Measurements from ENCODE around the gene SREK1.

The SREK1 gene

GRCh38 chr5:66139318-66139712 lies 4.8 kb upstream of the SREK1 start:
- TF ChIP-seq TEAD4 (IDR thresholded peaks at IDR 0.05) = no peak
- no peak for TF ChIP-seq CEBPB (IDR thresholded peaks at IDR 0.05)
- TF ChIP-seq, protein P1, sequence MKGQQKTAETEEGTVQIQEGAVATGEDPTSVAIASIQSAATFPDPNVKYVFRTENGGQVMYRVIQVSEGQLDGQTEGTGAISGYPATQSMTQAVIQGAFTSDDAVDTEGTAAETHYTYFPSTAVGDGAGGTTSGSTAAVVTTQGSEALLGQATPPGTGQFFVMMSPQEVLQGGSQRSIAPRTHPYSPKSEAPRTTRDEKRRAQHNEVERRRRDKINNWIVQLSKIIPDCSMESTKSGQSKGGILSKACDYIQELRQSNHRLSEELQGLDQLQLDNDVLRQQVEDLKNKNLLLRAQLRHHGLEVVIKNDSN (IDR thresholded peaks at IDR 0.05) = no peak
- no peak for TF ChIP-seq ZBTB7A (IDR thresholded peaks at IDR 0.05; ENCODE audit: low read depth)
- TF ChIP-seq NFIC (IDR thresholded peaks at IDR 0.05) = no peak
- TF ChIP-seq EGR1 (IDR thresholded peaks at IDR 0.05) = no peak
- TF ChIP-seq EP300 (IDR thresholded peaks at IDR 0.05; ENCODE audit: borderline replicate concordance) = no peak
- no peak for TF ChIP-seq TAF1 (IDR thresholded peaks at IDR 0.05; ENCODE audit: low read depth)
- TF ChIP-seq YY1 (IDR thresholded peaks at IDR 0.05; ENCODE audit: low read depth) = no peak
- no peak for TF ChIP-seq FOXM1 (IDR thresholded peaks at IDR 0.05; ENCODE audit: borderline replicate concordance, low read depth)
- TF ChIP-seq, protein P2, sequence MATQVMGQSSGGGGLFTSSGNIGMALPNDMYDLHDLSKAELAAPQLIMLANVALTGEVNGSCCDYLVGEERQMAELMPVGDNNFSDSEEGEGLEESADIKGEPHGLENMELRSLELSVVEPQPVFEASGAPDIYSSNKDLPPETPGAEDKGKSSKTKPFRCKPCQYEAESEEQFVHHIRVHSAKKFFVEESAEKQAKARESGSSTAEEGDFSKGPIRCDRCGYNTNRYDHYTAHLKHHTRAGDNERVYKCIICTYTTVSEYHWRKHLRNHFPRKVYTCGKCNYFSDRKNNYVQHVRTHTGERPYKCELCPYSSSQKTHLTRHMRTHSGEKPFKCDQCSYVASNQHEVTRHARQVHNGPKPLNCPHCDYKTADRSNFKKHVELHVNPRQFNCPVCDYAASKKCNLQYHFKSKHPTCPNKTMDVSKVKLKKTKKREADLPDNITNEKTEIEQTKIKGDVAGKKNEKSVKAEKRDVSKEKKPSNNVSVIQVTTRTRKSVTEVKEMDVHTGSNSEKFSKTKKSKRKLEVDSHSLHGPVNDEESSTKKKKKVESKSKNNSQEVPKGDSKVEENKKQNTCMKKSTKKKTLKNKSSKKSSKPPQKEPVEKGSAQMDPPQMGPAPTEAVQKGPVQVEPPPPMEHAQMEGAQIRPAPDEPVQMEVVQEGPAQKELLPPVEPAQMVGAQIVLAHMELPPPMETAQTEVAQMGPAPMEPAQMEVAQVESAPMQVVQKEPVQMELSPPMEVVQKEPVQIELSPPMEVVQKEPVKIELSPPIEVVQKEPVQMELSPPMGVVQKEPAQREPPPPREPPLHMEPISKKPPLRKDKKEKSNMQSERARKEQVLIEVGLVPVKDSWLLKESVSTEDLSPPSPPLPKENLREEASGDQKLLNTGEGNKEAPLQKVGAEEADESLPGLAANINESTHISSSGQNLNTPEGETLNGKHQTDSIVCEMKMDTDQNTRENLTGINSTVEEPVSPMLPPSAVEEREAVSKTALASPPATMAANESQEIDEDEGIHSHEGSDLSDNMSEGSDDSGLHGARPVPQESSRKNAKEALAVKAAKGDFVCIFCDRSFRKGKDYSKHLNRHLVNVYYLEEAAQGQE (IDR thresholded peaks at IDR 0.05; ENCODE audit: low read depth) = no peak
- TF ChIP-seq RAD21 (IDR thresholded peaks at IDR 0.05; ENCODE audit: low read depth) = no peak
- no peak for TF ChIP-seq CREB1 (IDR thresholded peaks at IDR 0.05; ENCODE audit: low read depth)
- no peak for TF ChIP-seq TCF12 (IDR thresholded peaks at IDR 0.05; ENCODE audit: low read depth)
- TF ChIP-seq MAX (IDR thresholded peaks at IDR 0.05) = no peak

DNA sequence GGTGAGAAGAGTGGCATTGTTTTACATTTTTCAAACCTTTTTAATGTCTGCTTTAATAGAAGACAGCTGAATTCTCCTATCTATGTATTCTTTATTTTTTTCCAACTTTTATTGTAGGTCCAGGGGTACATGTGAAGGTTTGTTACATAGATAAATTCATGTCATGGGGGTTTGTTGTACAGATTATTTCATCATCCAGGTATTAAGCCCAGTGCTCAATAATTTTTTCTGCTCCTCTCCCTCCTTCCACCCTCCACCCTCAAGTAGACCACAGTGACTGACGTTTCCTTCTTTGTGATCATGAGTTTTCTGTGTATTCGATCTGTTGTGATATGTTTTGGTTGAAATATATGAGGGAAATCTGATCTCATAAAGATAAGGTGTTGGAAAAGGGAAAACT lies 1.7 kb upstream of the SREK1 start:
- no peak for TF ChIP-seq TAF1 (IDR thresholded peaks at IDR 0.05; ENCODE audit: low read depth)
- no peak for TF ChIP-seq YY1 (IDR thresholded peaks at IDR 0.05; ENCODE audit: low read depth)
- TF ChIP-seq TCF12 (IDR thresholded peaks at IDR 0.05; ENCODE audit: low read depth) = no peak
- TF ChIP-seq EGR1 (IDR thresholded peaks at IDR 0.05) = no peak
- no peak for TF ChIP-seq CREB1 (IDR thresholded peaks at IDR 0.05; ENCODE audit: low read depth)
- no peak for TF ChIP-seq NFIC (IDR thresholded peaks at IDR 0.05)
- TF ChIP-seq EP300 (IDR thresholded peaks at IDR 0.05; ENCODE audit: borderline replicate concordance) = no peak
- TF ChIP-seq FOXM1 (IDR thresholded peaks at IDR 0.05; ENCODE audit: borderline replicate concordance, low read depth) = no peak
- no peak for TF ChIP-seq MAX (IDR thresholded peaks at IDR 0.05)
- no peak for TF ChIP-seq RAD21 (IDR thresholded peaks at IDR 0.05; ENCODE audit: low read depth)
- no peak for TF ChIP-seq TEAD4 (IDR thresholded peaks at IDR 0.05)
- TF ChIP-seq CEBPB (IDR thresholded peaks at IDR 0.05) = no peak
- TF ChIP-seq, protein P1 (IDR thresholded peaks at IDR 0.05) = no peak
- TF ChIP-seq ZBTB7A (IDR thresholded peaks at IDR 0.05; ENCODE audit: low read depth) = no peak
- TF ChIP-seq, protein P2 (IDR thresholded peaks at IDR 0.05; ENCODE audit: low read depth) = no peak

GRCh38 chr5:66143473-66144073 lies 527 bp upstream of the SREK1 start:
- TF ChIP-seq YY1 (IDR thresholded peaks at IDR 0.05; ENCODE audit: low read depth) (no peak), EP300 (IDR thresholded peaks at IDR 0.05; ENCODE audit: borderline replicate concordance) (no peak), EGR1 (IDR thresholded peaks at IDR 0.05) (no peak), TAF1 (IDR thresholded peaks at IDR 0.05; ENCODE audit: low read depth) (no peak), RAD21 (IDR thresholded peaks at IDR 0.05; ENCODE audit: low read depth) (no peak), TEAD4 (IDR thresholded peaks at IDR 0.05) (no peak), TCF12 (IDR thresholded peaks at IDR 0.05; ENCODE audit: low read depth) (no peak), MAX (IDR thresholded peaks at IDR 0.05) (no peak), CEBPB (IDR thresholded peaks at IDR 0.05) (no peak), NFIC (IDR thresholded peaks at IDR 0.05) (no peak), ZBTB7A (IDR thresholded peaks at IDR 0.05; ENCODE audit: low read depth) (no peak), CREB1 (IDR thresholded peaks at IDR 0.05; ENCODE audit: low read depth) (no peak), FOXM1 (IDR thresholded peaks at IDR 0.05; ENCODE audit: borderline replicate concordance, low read depth) (no peak)
- TF ChIP-seq, protein P1 (IDR thresholded peaks at IDR 0.05) = no peak
- TF ChIP-seq, protein P2 (IDR thresholded peaks at IDR 0.05; ENCODE audit: low read depth) = no peak

All from Ishikawa (cell line).